H1 (cell line): ENCODE measurements around the gene DAPK1. TPM values are rescaled to one million over a fixed set of nuclear protein-coding genes. Genes with fewer than 3 reads are reported as not detected.

Experiments used
- CTCF ChIA-PET: fragments of 300-600 bp; sonication (Branson Sonifier 250); formaldehyde crosslinking; loops from one replicate; lab custom pipeline; 2021; ENCODE audit not compliant: partially characterized antibody; lab: Charles Lee
- POLR2A ChIA-PET: fragments of 300-600 bp; sonication (Branson Sonifier 250); formaldehyde crosslinking; loops from one replicate; lab custom pipeline; 2021; ENCODE audit warnings: inconsistent platforms; ENCODE audit not compliant: partially characterized antibody; lab: Charles Lee
- DNase-seq, 2 experiments: peaks; one replicate each; pipeline versions ENCODE4 v3.0.0 to v3.0.0-alpha.2; 2010 to 2022; ENCODE audit warnings: low spot score in 2 of 2, low read depth in 1 of 2, mixed read lengths in 1 of 2
- FAIRE-seq: peaks from 2 replicates; lab custom pipeline; 2011; peaks lifted over from hg19 to GRCh38; lab: Jason Lieb, UNC
- H2AFZ ChIP-seq: 2 replicates; pipeline ENCODE4 v1.8.1; 2012; ENCODE audit warnings: low read length, inconsistent platforms
- H2AK5ac ChIP-seq: 2 replicates; pipeline ENCODE4 v1.6.1; 2013; ENCODE audit warnings: low read depth, low read length
- H2BK120ac ChIP-seq: replicated peaks from 2 replicates; pipeline ENCODE3; 2013; ENCODE audit warnings: low read depth, low read length, inconsistent platforms
- H2BK12ac ChIP-seq: 2 replicates; pipeline ENCODE4 v1.6.1; 2013; ENCODE audit warnings: low read depth, low read length
- H2BK15ac ChIP-seq: 2 replicates; pipeline ENCODE4 v1.6.1; 2013; ENCODE audit warnings: low read length
- H2BK20ac ChIP-seq: 2 replicates; pipeline ENCODE4 v1.6.1; 2013; ENCODE audit warnings: low read length
- H2BK5ac ChIP-seq: 2 replicates; pipeline ENCODE4 v1.6.1; 2013; ENCODE audit warnings: low read depth, low read length
- H3K14ac ChIP-seq: 2 replicates; pipeline ENCODE4 v1.6.1; 2013; ENCODE audit warnings: inconsistent platforms; ENCODE audit not compliant: insufficient read length
- H3K18ac ChIP-seq: 2 replicates; pipeline ENCODE4 v1.6.1; 2013; ENCODE audit warnings: low read length; ENCODE audit errors: extremely low read depth
- H3K23ac ChIP-seq: 2 replicates; pipeline ENCODE4 v1.6.1; 2013; ENCODE audit warnings: inconsistent platforms; ENCODE audit not compliant: insufficient read length
- H3K23me2 ChIP-seq: 2 replicates; pipeline ENCODE4 v1.6.1; 2013; ENCODE audit warnings: low read depth, low read length
- H3K27ac ChIP-seq: 2 replicates; pipeline ENCODE4 v1.6.1; 2011; ENCODE audit warnings: low read depth, low read length, inconsistent platforms
- H3K27me3 ChIP-seq, 4 experiments: replicated peaks in 1 of 4; 1 replicate in 1 of 4; 2 replicates in 3 of 4; pipeline versions ENCODE4 v1.6.1 to v1.8.1; 2011 to 2013; ENCODE audit warnings: low read length in 3 of 4, mild to moderate bottlenecking in 3 of 4, inconsistent platforms in 2 of 4, mixed read lengths in 2 of 4, moderate library complexity in 1 of 4; ENCODE audit not compliant: control insufficient read depth in 3 of 4, insufficient read depth in 3 of 4; ENCODE audit errors: extremely low read depth in 1 of 4
- H3K36me3 ChIP-seq, 4 experiments: 2 replicates each; pipeline versions ENCODE4 v1.6.1 to v1.8.1; 2011 to 2013; ENCODE audit warnings: mild to moderate bottlenecking in 4 of 4, low read length in 3 of 4, moderate library complexity in 2 of 4, control low read depth in 1 of 4, inconsistent platforms in 1 of 4; ENCODE audit not compliant: insufficient read depth in 4 of 4, control insufficient read depth in 2 of 4
- H3K4ac ChIP-seq: replicated peaks from 2 replicates; pipeline ENCODE3; 2013; ENCODE audit warnings: low read length, low read depth, mixed read lengths, inconsistent platforms; ENCODE audit not compliant: insufficient read length
- H3K4me1 ChIP-seq, 4 experiments: replicated peaks in 1 of 4; 1 replicate in 1 of 4; 2 replicates in 3 of 4; pipeline versions ENCODE4 v1.6.1 to v1.8.1; 2011 to 2013; ENCODE audit warnings: low read length in 3 of 4, inconsistent platforms in 2 of 4, mixed read lengths in 1 of 4; ENCODE audit not compliant: insufficient read depth in 4 of 4, control insufficient read depth in 3 of 4
- H3K4me2 ChIP-seq, 2 experiments: 2 replicates each; pipeline versions ENCODE4 v1.6.1 to v1.8.1; 2011 to 2013; ENCODE audit warnings: low read depth in 2 of 2, low read length in 2 of 2, control low read depth in 1 of 2, inconsistent platforms in 1 of 2, mild to moderate bottlenecking in 1 of 2; ENCODE audit not compliant: insufficient read depth in 1 of 2
- H3K4me3 ChIP-seq, 4 experiments: fragments of 200-600, 300-600 bp in 1 of 4; sonication (generic), shearing (Covaris generic), sonication (Bioruptor Twin) in 1 of 4; 2 replicates each; pipeline versions ENCODE4 v1.5.1 to v1.8.1; 2011 to 2016; ENCODE audit warnings: low read length in 4 of 4, low read depth in 3 of 4, control low read depth in 2 of 4, inconsistent platforms in 2 of 4, mild to moderate bottlenecking in 2 of 4, mixed read lengths in 1 of 4, moderate library complexity in 1 of 4; ENCODE audit not compliant: insufficient read depth in 2 of 4; ENCODE audit errors: extremely low read depth in 1 of 4
- H3K56ac ChIP-seq: replicated peaks from 2 replicates; pipeline ENCODE3; 2013; ENCODE audit warnings: low read depth, mild to moderate bottlenecking, mixed read lengths, low read length, inconsistent platforms; ENCODE audit not compliant: insufficient read length
- H3K79me1 ChIP-seq: 2 replicates; pipeline ENCODE4 v1.6.1; 2013; ENCODE audit warnings: low read depth, low read length, control low read depth
- H3K79me2 ChIP-seq, 2 experiments: 2 replicates each; pipeline versions ENCODE4 v1.6.1 to v1.8.1; 2012 to 2013; ENCODE audit warnings: low read length in 2 of 2, mild to moderate bottlenecking in 2 of 2, inconsistent platforms in 1 of 2; ENCODE audit not compliant: insufficient read depth in 2 of 2, control insufficient read depth in 1 of 2
- H3K9ac ChIP-seq, 4 experiments: replicated peaks in 1 of 4; 1 replicate in 1 of 4; 2 replicates in 3 of 4; pipeline versions ENCODE4 v1.6.1 to v1.8.1; 2011 to 2013; ENCODE audit warnings: low read depth in 3 of 4, low read length in 3 of 4, control low read depth in 2 of 4, mild to moderate bottlenecking in 2 of 4, moderate library complexity in 2 of 4, inconsistent platforms in 1 of 4; ENCODE audit errors: extremely low read depth in 1 of 4
- H3K9me3 ChIP-seq, 2 experiments: 2 replicates each; pipeline versions ENCODE4 v1.6.1 to v1.8.1; 2012 to 2013; ENCODE audit warnings: mild to moderate bottlenecking in 2 of 2, moderate library complexity in 2 of 2, control low read depth in 1 of 2, inconsistent platforms in 1 of 2, low read depth in 1 of 2, low read length in 1 of 2, mixed read lengths in 1 of 2; ENCODE audit not compliant: insufficient read depth in 2 of 2
- H4K20me1 ChIP-seq, 2 experiments: replicated peaks in 1 of 2; 2 replicates each; pipeline versions ENCODE3 to v1.8.1; 2011 to 2013; ENCODE audit warnings: inconsistent platforms in 2 of 2, low read length in 2 of 2, mild to moderate bottlenecking in 1 of 2; ENCODE audit not compliant: insufficient read depth in 2 of 2, control insufficient read depth in 1 of 2
- H4K5ac ChIP-seq: 2 replicates; pipeline ENCODE4 v1.6.1; 2013; ENCODE audit warnings: low read length, low read depth, mixed read lengths, inconsistent platforms; ENCODE audit not compliant: insufficient read length
- H4K8ac ChIP-seq: 2 replicates; pipeline ENCODE4 v1.8.0; 2013; ENCODE audit warnings: mild to moderate bottlenecking, moderate library complexity, low read length, inconsistent platforms; ENCODE audit not compliant: insufficient read depth; ENCODE audit errors: extremely low read depth
- H4K91ac ChIP-seq: replicated peaks from 2 replicates; pipeline ENCODE3; 2013; ENCODE audit warnings: low read length, mixed read lengths, inconsistent platforms; ENCODE audit not compliant: insufficient read length
- ASH2L ChIP-seq: fragments of 200-600, 300-600 bp; sonication (generic); IDR thresholded peaks from one replicate; pipeline ENCODE4 v1.7.1; 2017; ENCODE audit warnings: low read length
- BACH1 ChIP-seq: IDR thresholded peaks from 2 replicates; pipeline ENCODE4 v1.6.1; 2012; ENCODE audit warnings: low read length, improper control_type of control experiment
- CBX8 ChIP-seq: fragments of 300-800, 300-1000 bp; sonication (generic); IDR thresholded peaks from 2 replicates; pipeline ENCODE4 v1.7.1; 2016; ENCODE audit warnings: low read depth, low read length, borderline replicate concordance
- HDAC2 ChIP-seq, 2 experiments: fragments of 300-600 bp in 1 of 2; sonication (generic) in 1 of 2; IDR thresholded peaks; 2 replicates each; pipeline ENCODE4 v1.6.1; 2011 to 2012; ENCODE audit warnings: low read depth in 2 of 2, low read length in 2 of 2, mild to moderate bottlenecking in 2 of 2, moderate library complexity in 2 of 2, borderline replicate concordance in 1 of 2, inconsistent platforms in 1 of 2
- JUN ChIP-seq: IDR thresholded peaks from 2 replicates; pipeline ENCODE4 v1.6.1; 2011; ENCODE audit warnings: low read depth, mild to moderate bottlenecking, improper control_type of control experiment, low read length
- KDM5A ChIP-seq: fragments of 200-600 bp; IDR thresholded peaks from 2 replicates; pipeline ENCODE4 v1.7.1; 2012; ENCODE audit warnings: mild to moderate bottlenecking, low read length, inconsistent platforms, mixed read lengths
- POLR2A ChIP-seq, 2 experiments: IDR thresholded peaks; 1 replicate in 1 of 2; 2 replicates in 1 of 2; pipeline ENCODE4 v1.6.1; 2011; ENCODE audit warnings: low read depth in 2 of 2, low read length in 2 of 2, mild to moderate bottlenecking in 2 of 2; ENCODE audit errors: control extremely low read depth in 1 of 2
- RBBP5 ChIP-seq: IDR thresholded peaks from 2 replicates; pipeline ENCODE4 v1.7.1; 2012; ENCODE audit warnings: low read depth, mild to moderate bottlenecking, inconsistent platforms, low read length, moderate library complexity, borderline replicate concordance
- RFX5 ChIP-seq: IDR thresholded peaks from 2 replicates; pipeline ENCODE4 v1.6.1; 2011; ENCODE audit warnings: low read depth, low read length, improper control_type of control experiment, borderline replicate concordance
- SIRT6 ChIP-seq: IDR thresholded peaks from one replicate; pipeline ENCODE4 v1.7.1; 2012; ENCODE audit warnings: low read length, inconsistent platforms
- SIX5 ChIP-seq: IDR thresholded peaks from 2 replicates; pipeline ENCODE4 v1.6.1; 2011; ENCODE audit warnings: mild to moderate bottlenecking, low read depth, low read length
- YY1 ChIP-seq: IDR thresholded peaks from 2 replicates; pipeline ENCODE4 v1.6.1; 2011; ENCODE audit warnings: low read depth, mild to moderate bottlenecking, low read length
- WGBS, 2 experiments: shearing (Covaris generic) in 1 of 2; methylation state at CpG; one replicate each; pipeline versions ENCODE4 v1.1.6 to v1.1.7; 2013 to 2015; ENCODE audit warnings: low lambda C conversion rate in 2 of 2, mixed read lengths in 2 of 2, inconsistent platforms in 1 of 2, low coverage in 1 of 2, missing lambda C conversion rate in 1 of 2; ENCODE audit not compliant: insufficient replicate concordance in 2 of 2, insufficient coverage in 1 of 2, insufficient read length in 1 of 2; ENCODE audit errors: extremely low coverage in 1 of 2, missing lambda C conversion rate in 1 of 2; 5-methylcytosine and 5-hydroxymethylcytosine counted together
- polyA plus RNA-seq, 7 experiments: library from polyadenylated mRNA; depleted of rRNA in 3 of 7; stranded (reverse) in 5 of 7; unstranded in 2 of 7; fragments of >200 nt in 5 of 7; fragments of 200-250 nt in 2 of 7; gene quantifications; 1 replicate in 5 of 7; 2 replicates in 1 of 7; 4 replicates in 1 of 7; pipeline versions ENCODE4 v1.2.1 to v1.2.3, GENCODE V29; 2011 to 2013; ENCODE audit warnings: missing spikeins in 2 of 7, mixed read lengths in 2 of 7
- total RNA-seq: library from RNA; stranded (reverse); fragmentation: NEBNext Ultra II Directional; extraction: Animal tissue kit (Norgen Biotek cat#: 25700); gene quantifications from 2 replicates; pipeline ENCODE4 v1.2.1, GENCODE V29; 2021
- TF ChIP-seq, protein P1 (sequence below): IDR thresholded peaks from 2 replicates; pipeline ENCODE4 v1.6.1; 2011; ENCODE audit warnings: low read length, improper control_type of control experiment

The DAPK1 gene
- total and polyA plus RNA-seq, 2 of the 8 experiments (the other 6 are each of a cell fraction or from before 2014, with no cell fraction given): 62.4 to 131 TPM

DNA sequence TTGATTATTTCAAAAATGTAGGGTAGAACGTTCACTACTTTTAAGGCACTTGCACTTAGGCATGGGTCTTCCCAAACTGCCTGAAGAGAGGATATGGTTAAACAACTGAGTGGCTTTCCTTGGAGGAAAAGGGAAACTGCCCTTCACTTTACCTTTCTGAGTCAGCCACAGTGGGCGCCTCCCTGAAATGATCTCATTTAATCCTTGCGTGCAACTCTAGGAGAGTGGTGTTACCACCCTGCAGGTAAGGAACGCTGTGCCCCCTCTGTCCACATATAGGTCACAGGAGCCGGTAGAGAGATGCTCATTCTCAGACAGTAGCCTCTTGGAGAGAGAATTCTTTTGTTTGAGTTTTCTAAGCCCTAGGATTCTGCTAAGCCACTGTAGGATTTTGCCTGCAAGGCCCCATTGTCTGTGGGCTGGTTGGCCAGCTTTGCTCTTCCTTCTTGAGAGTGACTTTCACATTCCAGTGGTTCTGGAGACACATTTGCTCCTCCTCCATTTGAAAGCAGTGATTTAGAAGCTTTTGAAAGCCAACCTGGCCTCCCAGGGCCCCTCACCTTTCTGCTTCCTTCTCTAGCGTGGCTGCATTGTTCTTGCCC is 118.0 kb downstream of the DAPK1 start:
- Histone ChIP-seq H3K9me3 (no peaks in the 10 kb centered on the region), H3K18ac (no peak overlapping the region), H4K5ac (no peak overlapping the region), H2BK12ac (no peak overlapping the region), H2AFZ (no peak overlapping the region)
- TF ChIP-seq SIX5 (no peak), BACH1 (no peak), HDAC2 (IDR thresholded peaks at IDR 0.05; ENCODE audit: borderline replicate concordance in 1 of 2, low read depth in 2 of 2, low read length in 2 of 2) (no peak), RFX5 (no peak), POLR2A (IDR thresholded peaks at IDR 0.05; ENCODE audit: control extremely low read depth in 1 of 2, low read depth in 2 of 2, low read length in 2 of 2) (no peak), KDM5A (no peak), YY1 (no peak), CBX8 (no peak), ASH2L (no peak), JUN (no peak), SIRT6 (no peak), RBBP5 (no peak)
- TF ChIP-seq, protein P1, sequence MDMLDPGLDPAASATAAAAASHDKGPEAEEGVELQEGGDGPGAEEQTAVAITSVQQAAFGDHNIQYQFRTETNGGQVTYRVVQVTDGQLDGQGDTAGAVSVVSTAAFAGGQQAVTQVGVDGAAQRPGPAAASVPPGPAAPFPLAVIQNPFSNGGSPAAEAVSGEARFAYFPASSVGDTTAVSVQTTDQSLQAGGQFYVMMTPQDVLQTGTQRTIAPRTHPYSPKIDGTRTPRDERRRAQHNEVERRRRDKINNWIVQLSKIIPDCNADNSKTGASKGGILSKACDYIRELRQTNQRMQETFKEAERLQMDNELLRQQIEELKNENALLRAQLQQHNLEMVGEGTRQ: no peak
- TF ChIP-seq, all 59 proteins: peak for 0
- no peak overlapping the region for H3K56ac ChIP-seq
- no peak overlapping the region for H2AK5ac ChIP-seq
- no peak overlapping the region for H3K4me3 ChIP-seq
- no peak overlapping the region for H3K9ac ChIP-seq
- no peak overlapping the region for H4K8ac ChIP-seq
- H3K27me3 ChIP-seq: no peaks in the 10 kb centered on the region
- H3K79me1 ChIP-seq: peaks cover 6% of the 10 kb centered on the region
- H2BK15ac ChIP-seq: no peak overlapping the region
- no peak overlapping the region for H3K4ac ChIP-seq
- H3K23me2 ChIP-seq: no peaks in the 10 kb centered on the region
- no peak overlapping the region for H2BK120ac ChIP-seq
- DNase-seq (no peak), FAIRE-seq (no peak)
- POLR2A ChIA-PET: no interaction called here
- H3K27ac ChIP-seq: no peak overlapping the region
- H3K4me1 ChIP-seq: peaks cover 2 to 6% (median 3%) of the 10 kb centered on the region in 4 experiments; a peak in 3 of 7 replicates
- H2BK20ac ChIP-seq: no peak overlapping the region
- no peak overlapping the region for H3K23ac ChIP-seq
- peaks cover 0 to 39% of the 10 kb centered on the region in 2 experiments; a peak in 2 of 4 replicates for H3K79me2 ChIP-seq
- CTCF ChIA-PET: no interaction called here
- H4K20me1 ChIP-seq: peaks cover 0 to 4% of the 10 kb centered on the region in 2 experiments
- peaks cover 3 to 34% (median 16%) of the 10 kb centered on the region in 4 experiments; a peak in 4 of 8 replicates for H3K36me3 ChIP-seq
- no peak overlapping the region for H2BK5ac ChIP-seq
- H3K4me2 ChIP-seq: 0 out of 4 replicates have a peak overlapping the region, but pooled peaks of 1 of the 2 experiments have one; percentile 6
- H3K14ac ChIP-seq: no peak overlapping the region
- WGBS, 2 experiments: 89% methylated on average over 6 of the region's 6 CpGs; no CpG with 5 or more reads in 1 of the 2 experiments
- no peak overlapping the region for H4K91ac ChIP-seq
